ENCODE results near the gene TALDO1. TPM values are rescaled to one million over a fixed set of nuclear protein-coding genes. Genes with fewer than 3 reads are reported as not detected.

TALDO1 gene
- total and polyA plus RNA-seq, 10 of the 15 experiments (the other 5 are each of a cell fraction or from before 2014, with no cell fraction given): 121 to 302 (median 182) TPM

GRCh38 chr11:809287-810039 lies 62.2 kb downstream of the TALDO1 start, which contains the start of gene RPLP2 (continued):
- TF ChIP-seq PRDM15 (CRISPR knock-in tag; IDR thresholded peaks at IDR 0.05) (no peak), CEBPZ (IDR thresholded peaks at IDR 0.05; ENCODE audit: low read depth, low read length) (no peak), GABPA (IDR thresholded peaks at IDR 0.05; ENCODE audit: low read depth) (peak; percentile 92), ZNF622 (IDR thresholded peaks at IDR 0.05) (no peak), IRF5 (IDR thresholded peaks at IDR 0.05; ENCODE audit: borderline replicate concordance) (no peak), ZBTB4 (CRISPR knock-in tag; IDR thresholded peaks at IDR 0.05) (no peak), RELB (IDR thresholded peaks at IDR 0.05; ENCODE audit: low read depth) (peak; percentile 86), TCF3 (IDR thresholded peaks at IDR 0.05; ENCODE audit: borderline replicate concordance, insufficient read depth, low read depth, low read length) (peak; percentile 68; the same call in 1 of the 2 replicates), NR2C1 (IDR thresholded peaks at IDR 0.05) (peak; percentile 73), BCL11A (IDR thresholded peaks at IDR 0.05; ENCODE audit: low read depth, low read length) (0 out of 2 replicates have a peak, but pooled peaks have one; percentile 11), RCOR1 (conservative IDR thresholded peaks at IDR 0.05; ENCODE audit: low read depth, low read length) (no peak), EED (IDR thresholded peaks at IDR 0.05; ENCODE audit: low read depth) (no peak), EGR1 (IDR thresholded peaks at IDR 0.05; ENCODE audit: borderline replicate concordance in 1 of 2, low read depth in 2 of 2, low read length in 2 of 2) (peak; percentile 81 to 95), SP1 (IDR thresholded peaks at IDR 0.05; ENCODE audit: low read depth, low read length) (peak; percentile 80), ZBED1 (IDR thresholded peaks at IDR 0.05; ENCODE audit: borderline replicate concordance) (no peak)

Data from GM12878 (cell line).